Measurements from ENCODE around the gene ACSS2.

Gene ACSS2

GRCh38 chr20:34842143-34842542 lies 34.3 kb upstream of the ACSS2 start:
- Histone ChIP-seq H3K79me2 (ENCODE audit: control insufficient read depth, insufficient read depth, low read length, poor library complexity) (no peaks in the 10 kb centered on the region), H3K4me2 (ENCODE audit: low read length) (no peak overlapping the region), H3K4ac (ENCODE audit: low read depth, low read length) (no peak overlapping the region), H3K9me3 (ENCODE audit: insufficient read depth, low read depth, low read length) (no peaks in the 10 kb centered on the region), H3K79me1 (ENCODE audit: low read length) (no peaks in the 10 kb centered on the region), H4K8ac (ENCODE audit: low read depth, low read length) (no peak overlapping the region), H3K14ac (ENCODE audit: low read length) (no peak overlapping the region), H2AFZ (ENCODE audit: insufficient read depth, low read length, poor library complexity) (no peak overlapping the region), H2BK12ac (ENCODE audit: low read length) (no peak overlapping the region), H3K23ac (ENCODE audit: low read length) (no peak overlapping the region), H3K9ac (ENCODE audit: low read length) (no peak overlapping the region), H2BK5ac (ENCODE audit: low read depth, low read length, poor library complexity) (no peak overlapping the region), H3K4me3 (ENCODE audit: low read depth, low read length) (no peak overlapping the region), H4K91ac (ENCODE audit: low read depth, low read length) (no peak overlapping the region), H3K18ac (ENCODE audit: low read length) (no peak overlapping the region), H2AK5ac (ENCODE audit: low read length) (no peak overlapping the region), H3K27me3 (ENCODE audit: insufficient read depth, low read length) (no peaks in the 10 kb centered on the region), H3K27ac (ENCODE audit: low read depth, low read length) (no peak overlapping the region), H4K12ac (ENCODE audit: low read depth, low read length) (no peak overlapping the region), H3K4me1 (ENCODE audit: control insufficient read depth in 1 of 2, insufficient read depth in 2 of 2, low read length in 2 of 2) (no peaks in the 10 kb centered on the region), H3K36me3 (ENCODE audit: control insufficient read depth in 1 of 2, insufficient read depth in 2 of 2, low read length in 2 of 2) (no peaks in the 10 kb centered on the region), H2BK120ac (ENCODE audit: insufficient read depth, low read length, poor library complexity) (no peak overlapping the region)
- no peak for DNase-seq
- no CpG with 5 or more reads among the region's 2 CpGs for WGBS (ENCODE audit: extremely low coverage, insufficient coverage, insufficient read length)

GRCh38 chr20:34843421-34843820 lies 33.0 kb upstream of the ACSS2 start:
- no peak overlapping the region for H3K9ac ChIP-seq (ENCODE audit: low read length)
- no peak overlapping the region for H3K23ac ChIP-seq (ENCODE audit: low read length)
- H2AFZ ChIP-seq (ENCODE audit: insufficient read depth, low read length, poor library complexity): no peak overlapping the region
- no peak overlapping the region for H4K12ac ChIP-seq (ENCODE audit: low read depth, low read length)
- no peaks in the 10 kb centered on the region for H3K9me3 ChIP-seq (ENCODE audit: insufficient read depth, low read depth, low read length)
- no peak overlapping the region for H3K4me2 ChIP-seq (ENCODE audit: low read length)
- H3K27me3 ChIP-seq (ENCODE audit: insufficient read depth, low read length): no peaks in the 10 kb centered on the region
- DNase-seq: no peak
- H3K4me3 ChIP-seq (ENCODE audit: low read depth, low read length): no peak overlapping the region
- no peak overlapping the region for H4K8ac ChIP-seq (ENCODE audit: low read depth, low read length)
- peaks cover 0 to 4% of the 10 kb centered on the region in 2 experiments for H3K36me3 ChIP-seq (ENCODE audit: control insufficient read depth in 1 of 2, insufficient read depth in 2 of 2, low read length in 2 of 2)
- H3K79me2 ChIP-seq (ENCODE audit: control insufficient read depth, insufficient read depth, low read length, poor library complexity): no peaks in the 10 kb centered on the region
- H4K91ac ChIP-seq (ENCODE audit: low read depth, low read length): no peak overlapping the region
- WGBS (ENCODE audit: extremely low coverage, insufficient coverage, insufficient read length): no CpG with 5 or more reads among the region's 2 CpGs
- H2BK5ac ChIP-seq (ENCODE audit: low read depth, low read length, poor library complexity): no peak overlapping the region
- H2BK120ac ChIP-seq (ENCODE audit: insufficient read depth, low read length, poor library complexity): no peak overlapping the region
- no peaks in the 10 kb centered on the region for H3K4me1 ChIP-seq (ENCODE audit: control insufficient read depth in 1 of 2, insufficient read depth in 2 of 2, low read length in 2 of 2)
- no peak overlapping the region for H3K14ac ChIP-seq (ENCODE audit: low read length)
- H2AK5ac ChIP-seq (ENCODE audit: low read length): no peak overlapping the region
- H3K4ac ChIP-seq (ENCODE audit: low read depth, low read length): no peak overlapping the region
- no peak overlapping the region for H3K18ac ChIP-seq (ENCODE audit: low read length)
- H2BK12ac ChIP-seq (ENCODE audit: low read length): no peak overlapping the region
- H3K27ac ChIP-seq (ENCODE audit: low read depth, low read length): no peak overlapping the region
- H3K79me1 ChIP-seq (ENCODE audit: low read length): no peaks in the 10 kb centered on the region

GRCh38 chr20:34848597-34848996 lies 27.8 kb upstream of the ACSS2 start:
- Histone ChIP-seq H3K4me1 (ENCODE audit: control insufficient read depth in 1 of 2, insufficient read depth in 2 of 2, low read length in 2 of 2) (no peaks in the 10 kb centered on the region), H3K79me1 (ENCODE audit: low read length) (no peaks in the 10 kb centered on the region), H3K27ac (ENCODE audit: low read depth, low read length) (no peak overlapping the region), H3K18ac (ENCODE audit: low read length) (no peak overlapping the region), H3K9me3 (ENCODE audit: insufficient read depth, low read depth, low read length) (peaks cover 2% of the 10 kb centered on the region), H3K14ac (ENCODE audit: low read length) (no peak overlapping the region), H3K23ac (ENCODE audit: low read length) (no peak overlapping the region), H3K36me3 (ENCODE audit: control insufficient read depth in 1 of 2, insufficient read depth in 2 of 2, low read length in 2 of 2) (peaks cover 20 to 26% of the 10 kb centered on the region in 2 experiments), H2BK12ac (ENCODE audit: low read length) (no peak overlapping the region), H2AFZ (ENCODE audit: insufficient read depth, low read length, poor library complexity) (no peak overlapping the region), H3K9ac (ENCODE audit: low read length) (no peak overlapping the region), H3K4ac (ENCODE audit: low read depth, low read length) (no peak overlapping the region), H4K12ac (ENCODE audit: low read depth, low read length) (no peak overlapping the region), H3K4me2 (ENCODE audit: low read length) (no peak overlapping the region), H2AK5ac (ENCODE audit: low read length) (no peak overlapping the region), H2BK5ac (ENCODE audit: low read depth, low read length, poor library complexity) (no peak overlapping the region), H3K27me3 (ENCODE audit: insufficient read depth, low read length) (no peaks in the 10 kb centered on the region), H4K8ac (ENCODE audit: low read depth, low read length) (no peak overlapping the region), H2BK120ac (ENCODE audit: insufficient read depth, low read length, poor library complexity) (no peak overlapping the region), H3K79me2 (ENCODE audit: control insufficient read depth, insufficient read depth, low read length, poor library complexity) (no peaks in the 10 kb centered on the region), H4K91ac (ENCODE audit: low read depth, low read length) (no peak overlapping the region), H3K4me3 (ENCODE audit: low read depth, low read length) (no peak overlapping the region)
- WGBS (ENCODE audit: extremely low coverage, insufficient coverage, insufficient read length): no CpG with 5 or more reads among the region's 5 CpGs
- DNase-seq: no peak

- H3K23ac ChIP-seq (ENCODE audit: low read length): no peak overlapping the region
- no peak overlapping the region for H4K12ac ChIP-seq (ENCODE audit: low read depth, low read length)
- no peak overlapping the region for H2AK5ac ChIP-seq (ENCODE audit: low read length)
- H3K36me3 ChIP-seq (ENCODE audit: control insufficient read depth in 1 of 2, insufficient read depth in 2 of 2, low read length in 2 of 2): peaks cover 23 to 32% of the 10 kb centered on the region in 2 experiments
- peaks cover 2% of the 10 kb centered on the region for H3K9me3 ChIP-seq (ENCODE audit: insufficient read depth, low read depth, low read length)
- H3K4me2 ChIP-seq (ENCODE audit: low read length): no peak overlapping the region
- no peak overlapping the region for H3K27ac ChIP-seq (ENCODE audit: low read depth, low read length)
- no peaks in the 10 kb centered on the region for H3K4me1 ChIP-seq (ENCODE audit: control insufficient read depth in 1 of 2, insufficient read depth in 2 of 2, low read length in 2 of 2)
- no peak overlapping the region for H3K9ac ChIP-seq (ENCODE audit: low read length)
- H3K14ac ChIP-seq (ENCODE audit: low read length): no peak overlapping the region
- no peaks in the 10 kb centered on the region for H3K79me1 ChIP-seq (ENCODE audit: low read length)
- no peak overlapping the region for H3K4ac ChIP-seq (ENCODE audit: low read depth, low read length)
- no peak overlapping the region for H2BK12ac ChIP-seq (ENCODE audit: low read length)
- H3K79me2 ChIP-seq (ENCODE audit: control insufficient read depth, insufficient read depth, low read length, poor library complexity): no peaks in the 10 kb centered on the region
- no peak overlapping the region for H4K8ac ChIP-seq (ENCODE audit: low read depth, low read length)
- WGBS (ENCODE audit: extremely low coverage, insufficient coverage, insufficient read length): no CpG with 5 or more reads among the region's 9 CpGs
- H3K27me3 ChIP-seq (ENCODE audit: insufficient read depth, low read length): no peaks in the 10 kb centered on the region
- no peak overlapping the region for H3K4me3 ChIP-seq (ENCODE audit: low read depth, low read length)
- no peak overlapping the region for H2AFZ ChIP-seq (ENCODE audit: insufficient read depth, low read length, poor library complexity)
- no peak overlapping the region for H2BK5ac ChIP-seq (ENCODE audit: low read depth, low read length, poor library complexity)
- no peak overlapping the region for H4K91ac ChIP-seq (ENCODE audit: low read depth, low read length)
- no peak overlapping the region for H3K18ac ChIP-seq (ENCODE audit: low read length)
- no peak overlapping the region for H2BK120ac ChIP-seq (ENCODE audit: insufficient read depth, low read length, poor library complexity)
- no peak for DNase-seq
These were observed 26.6 kb upstream of the ACSS2 start for GRCh38 chr20:34849778-34850177.
